CD4-positive, CD25-positive, alpha-beta regulatory T cell (primary cell): ENCODE measurements around the gene CEP43. TPM values are rescaled to one million over a fixed set of nuclear protein-coding genes. Genes with fewer than 3 reads are reported as not detected.

ENCODE experiments used
- ATAC-seq, 2 donors: fragments of 150-1000 bp; cut with Tn5 transposase; one replicate each; pipeline ENCODE4 v1.10.0; 2021; ENCODE audit warnings: low read depth in 2 of 2, moderate number of reproducible peaks in 2 of 2, moderate library complexity in 1 of 2
- DNase-seq, 3 donors: peaks; one replicate each; pipeline versions ENCODE4 v3.0.0 to v3.0.0-alpha.2; 2012 to 2022; ENCODE audit warnings: mixed read lengths in 1 of 3
- H3K27ac ChIP-seq: one replicate; pipeline ENCODE4 v1.7.0; 2013; ENCODE audit warnings: mild to moderate bottlenecking, low read length; ENCODE audit not compliant: insufficient read depth, poor library complexity, severe bottlenecking
- H3K27me3 ChIP-seq: one replicate; pipeline ENCODE4 v1.7.0; 2013; ENCODE audit warnings: low read length; ENCODE audit not compliant: control insufficient read depth, insufficient read depth
- H3K36me3 ChIP-seq: one replicate; pipeline ENCODE4 v1.7.0; 2013; ENCODE audit warnings: mild to moderate bottlenecking, low read length, moderate library complexity; ENCODE audit not compliant: control insufficient read depth, insufficient read depth
- H3K4me1 ChIP-seq: 2 replicates; pipeline ENCODE4 v1.7.0; 2013; ENCODE audit warnings: mild to moderate bottlenecking, low read length; ENCODE audit not compliant: insufficient read depth, control insufficient read depth, poor library complexity, severe bottlenecking
- H3K4me3 ChIP-seq: one replicate; pipeline ENCODE4 v1.7.0; 2013; ENCODE audit warnings: low read depth, mild to moderate bottlenecking, low read length, moderate library complexity
- H3K9me3 ChIP-seq, 2 experiments: 1 replicate in 1 of 2; 2 replicates in 1 of 2; pipeline ENCODE4 v1.7.0; 2013; ENCODE audit warnings: low read length in 2 of 2, mild to moderate bottlenecking in 1 of 2, moderate library complexity in 1 of 2; ENCODE audit not compliant: control insufficient read depth in 2 of 2
- H3K27ac Mint-ChIP-seq, 3 donors: one replicate each; pipeline ENCODE4 v1.8.0; 2020 to 2022; ENCODE audit warnings: mild to moderate bottlenecking in 3 of 3, mixed read lengths in 3 of 3, moderate library complexity in 2 of 3
- H3K27me3 Mint-ChIP-seq: one replicate; pipeline ENCODE4 v1.8.0; 2022; ENCODE audit warnings: mild to moderate bottlenecking, mixed read lengths
- H3K36me3 Mint-ChIP-seq: one replicate; pipeline ENCODE4 v1.8.0; 2020; ENCODE audit warnings: mixed read lengths
- H3K4me1 Mint-ChIP-seq, 4 donors: one replicate each; pipeline ENCODE4 v1.8.0; 2020 to 2022; ENCODE audit warnings: mixed read lengths in 4 of 4, mild to moderate bottlenecking in 1 of 4
- H3K4me3 Mint-ChIP-seq, 4 donors: one replicate each; pipeline ENCODE4 v1.8.0; 2020 to 2022; ENCODE audit warnings: mild to moderate bottlenecking in 4 of 4, mixed read lengths in 4 of 4, moderate library complexity in 3 of 4
- H3K9me3 Mint-ChIP-seq, 7 donors: one replicate each; pipeline ENCODE4 v1.8.0; 2020 to 2022; ENCODE audit warnings: mixed read lengths in 7 of 7, mild to moderate bottlenecking in 3 of 7, moderate library complexity in 2 of 7
- polyA plus RNA-seq, 4 donors: library from polyadenylated mRNA; unstranded; fragments of 300-500 nt; fragmentation: Illumina TruSeq; gene quantifications; one replicate each; pipeline ENCODE4 v1.2.3, GENCODE V29; 2021
- total RNA-seq: library from RNA; stranded (reverse); gene quantifications from one replicate; pipeline ENCODE4 v1.2.3, GENCODE V29; 2022

The CEP43 gene
- total and polyA plus RNA-seq, 5 donors from 2014 or later, result 5.6 to 32.5 (median 8.6) TPM

DNA sequence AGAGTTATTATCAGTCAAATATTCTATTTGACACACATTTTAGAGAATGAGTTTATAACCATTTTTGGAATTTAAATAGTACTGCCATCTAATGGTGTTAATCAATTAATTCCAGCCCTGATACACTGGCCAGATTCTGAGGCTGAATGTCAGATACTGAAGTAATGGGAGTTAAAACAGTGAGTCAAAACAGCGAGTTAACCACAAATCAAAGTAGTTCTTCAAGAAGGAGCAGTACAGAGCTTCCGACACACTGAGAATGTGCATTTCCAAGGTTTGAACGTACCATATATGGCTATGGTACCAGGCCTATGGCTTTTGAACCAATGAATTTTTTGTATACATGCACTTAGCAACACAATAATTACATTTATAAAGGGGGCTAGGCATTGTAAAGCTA, 11.3 kb upstream of the CEP43 start:
- peaks cover 0 to under 1% (median 0%) of the 10 kb centered on the region in 7 donors for H3K9me3 Mint-ChIP-seq
- ATAC-seq (no peak), DNase-seq (peak in 1 of 3 donors; percentile 7)
- no peaks in the 10 kb centered on the region for H3K27me3 Mint-ChIP-seq
- Histone ChIP-seq H3K9me3 (no peaks in the 10 kb centered on the region), H3K4me3 (no peak overlapping the region), H3K4me1 (no peaks in the 10 kb centered on the region), H3K27me3 (no peaks in the 10 kb centered on the region), H3K36me3 (peaks cover 2% of the 10 kb centered on the region), H3K27ac (no peak overlapping the region)
- H3K4me1 Mint-ChIP-seq, result peaks cover 14 to 37% (median 20%) of the 10 kb centered on the region in 4 donors
- no peak overlapping the region for H3K4me3 Mint-ChIP-seq
- peaks cover 23% of the 10 kb centered on the region for H3K36me3 Mint-ChIP-seq
- H3K27ac Mint-ChIP-seq, result peak overlapping the region in 1 of 3 donors; percentile 6

DNA sequence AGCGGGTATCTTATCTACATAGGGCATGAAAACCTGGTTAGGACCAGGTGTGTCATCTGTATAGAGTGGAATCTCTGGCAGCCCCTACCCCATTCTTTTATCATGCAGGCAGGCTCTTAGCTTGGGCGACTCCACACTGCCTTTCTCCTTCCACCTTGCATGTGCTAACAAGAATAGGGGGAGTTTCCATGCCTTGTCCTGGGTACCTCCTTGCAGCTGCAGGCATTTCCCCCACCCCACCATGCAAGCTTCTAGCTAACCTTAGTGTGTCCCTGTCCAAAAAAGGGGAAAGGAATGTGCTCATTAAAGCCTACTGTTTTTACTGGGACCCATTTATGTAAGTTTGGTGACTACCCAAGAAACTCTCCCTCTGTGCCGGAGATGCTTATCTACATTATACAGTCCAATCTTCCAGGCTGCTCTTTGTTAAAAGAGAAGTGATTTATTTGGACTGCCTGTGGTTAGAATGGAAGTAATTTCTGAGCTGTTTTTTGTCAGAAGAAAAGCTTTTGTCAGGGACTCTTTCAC, 10.5 kb upstream of the CEP43 start:
- H3K36me3 ChIP-seq, result peaks cover 2% of the 10 kb centered on the region
- no peaks in the 10 kb centered on the region for H3K27me3 Mint-ChIP-seq
- ATAC-seq (no peak), DNase-seq (no peak)
- H3K9me3 ChIP-seq, result no peaks in the 10 kb centered on the region
- peaks cover 14 to 41% (median 20%) of the 10 kb centered on the region in 4 donors for H3K4me1 Mint-ChIP-seq
- H3K27me3 ChIP-seq, result no peaks in the 10 kb centered on the region
- no peak overlapping the region for H3K4me3 ChIP-seq
- H3K27ac ChIP-seq, result no peak overlapping the region
- no peaks in the 10 kb centered on the region for H3K9me3 Mint-ChIP-seq
- no peak overlapping the region for H3K4me3 Mint-ChIP-seq
- peaks cover 25% of the 10 kb centered on the region for H3K36me3 Mint-ChIP-seq
- peak overlapping the region in 2 of 3 donors; percentile 52 to 77 for H3K27ac Mint-ChIP-seq
- H3K4me1 ChIP-seq, result no peaks in the 10 kb centered on the region

DNA sequence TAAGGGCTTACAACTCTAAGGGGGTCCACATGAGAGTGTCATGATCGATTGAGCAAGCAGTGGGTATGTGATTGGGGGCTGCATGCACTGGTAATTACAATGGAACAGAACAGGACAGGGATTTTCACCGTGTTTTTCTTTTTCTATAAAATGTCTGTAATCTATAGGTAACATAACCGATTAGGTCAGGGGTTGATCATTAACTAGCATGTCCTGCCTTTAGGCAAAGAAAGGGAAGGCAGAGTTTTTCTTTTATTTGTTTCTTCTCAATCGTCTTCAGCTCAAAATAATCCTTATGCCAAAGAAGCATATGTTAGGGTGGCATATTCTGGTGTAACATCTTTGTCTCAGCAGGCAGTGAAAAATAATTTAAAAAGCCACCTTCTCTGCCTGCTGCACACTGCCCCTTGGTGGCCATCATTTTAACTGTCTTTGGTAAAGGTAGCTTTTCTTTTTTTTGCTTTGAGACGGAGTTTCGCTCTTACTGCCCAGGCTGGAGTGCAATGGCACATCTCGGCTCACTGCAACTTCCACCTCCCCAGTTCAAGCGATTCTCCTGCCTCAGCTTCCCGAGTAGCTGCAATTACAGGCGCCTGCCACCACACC, 9.7 kb upstream of the CEP43 start:
- H3K27ac ChIP-seq, result no peak overlapping the region
- no peak overlapping the region for H3K4me3 Mint-ChIP-seq
- H3K27ac Mint-ChIP-seq, result peak overlapping the region in 2 of 3 donors; percentile 23 to 52
- DNase-seq, result peak; percentile 6 to 63 (median 35)
- no peak overlapping the region for H3K4me3 ChIP-seq
- H3K36me3 Mint-ChIP-seq, result peaks cover 26% of the 10 kb centered on the region
- H3K27me3 Mint-ChIP-seq, result no peaks in the 10 kb centered on the region
- no peaks in the 10 kb centered on the region for H3K9me3 Mint-ChIP-seq
- no peaks in the 10 kb centered on the region for H3K4me1 ChIP-seq
- H3K36me3 ChIP-seq, result peaks cover 2% of the 10 kb centered on the region
- H3K9me3 ChIP-seq, result no peaks in the 10 kb centered on the region
- ATAC-seq, result peak; percentile 76 to 78
- H3K27me3 ChIP-seq, result no peaks in the 10 kb centered on the region
- peaks cover 11 to 42% (median 20%) of the 10 kb centered on the region in 4 donors for H3K4me1 Mint-ChIP-seq

DNA sequence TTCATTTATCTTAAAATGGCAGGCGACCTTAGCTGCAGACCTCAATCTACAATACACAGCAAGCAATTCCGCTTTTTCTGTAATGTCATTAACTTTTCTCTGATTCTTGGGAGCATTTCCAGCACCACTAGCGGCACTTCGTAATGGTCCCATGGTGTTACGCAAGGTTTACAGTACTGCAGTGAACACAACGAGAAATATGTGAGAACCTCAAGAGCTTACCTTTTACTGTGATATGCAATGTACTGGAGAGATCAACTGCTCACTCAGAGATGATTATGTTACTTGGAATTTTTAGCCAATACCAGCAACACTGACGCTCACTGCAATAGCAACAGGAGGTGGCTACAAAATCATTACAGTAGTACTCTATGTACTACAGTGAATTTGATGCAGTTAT, 2.8 kb upstream of the CEP43 start:
- H3K27ac Mint-ChIP-seq, result no peak overlapping the region
- Histone ChIP-seq H3K27ac (no peak overlapping the region), H3K9me3 (no peaks in the 10 kb centered on the region), H3K4me3 (no peak overlapping the region), H3K27me3 (no peaks in the 10 kb centered on the region), H3K36me3 (peaks cover 11% of the 10 kb centered on the region), H3K4me1 (peaks cover 24% of the 10 kb centered on the region)
- ATAC-seq (no peak), DNase-seq (no peak)
- H3K27me3 Mint-ChIP-seq, result no peaks in the 10 kb centered on the region
- H3K4me1 Mint-ChIP-seq, result peaks cover 25 to 48% (median 42%) of the 10 kb centered on the region in 4 donors
- H3K36me3 Mint-ChIP-seq, result peaks cover 19% of the 10 kb centered on the region
- H3K4me3 Mint-ChIP-seq, result peak overlapping the region in 2 of 4 donors; percentile 14 to 52
- H3K9me3 Mint-ChIP-seq, result no peaks in the 10 kb centered on the region

DNA sequence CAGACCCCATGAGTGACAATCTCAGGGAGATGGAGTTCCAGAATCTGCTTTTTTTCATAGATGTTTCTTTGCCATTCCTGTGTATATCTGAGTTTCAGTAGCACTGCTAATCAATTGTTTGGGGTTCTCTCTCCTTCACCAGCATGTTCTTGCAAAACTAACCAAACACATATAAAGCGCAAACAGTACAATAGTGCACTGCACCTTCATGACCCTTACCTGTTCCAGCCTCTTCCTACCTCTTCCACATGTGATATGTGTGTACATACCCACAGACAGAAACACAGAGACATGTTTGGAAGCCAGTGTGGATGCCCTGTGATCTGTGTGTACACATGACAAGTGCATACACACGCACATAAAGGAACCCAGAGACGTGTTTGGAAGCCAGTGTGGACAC, 1.8 kb upstream of the CEP43 start:
- Histone ChIP-seq H3K27me3 (no peaks in the 10 kb centered on the region), H3K4me3 (peak overlapping the region; percentile 73), H3K9me3 (no peaks in the 10 kb centered on the region), H3K36me3 (peaks cover 10% of the 10 kb centered on the region), H3K27ac (no peak overlapping the region), H3K4me1 (peaks cover 33% of the 10 kb centered on the region)
- Mint-ChIP-seq H3K4me1 (peaks cover 32 to 52% (median 42%) of the 10 kb centered on the region in 4 donors), H3K27me3 (no peaks in the 10 kb centered on the region), H3K9me3 (no peaks in the 10 kb centered on the region), H3K36me3 (peaks cover 14% of the 10 kb centered on the region), H3K27ac (peak overlapping the region; percentile 18 to 89 (median 34)), H3K4me3 (peak overlapping the region; percentile 88 to 95 (median 90))
- ATAC-seq (no peak), DNase-seq (no peak)

DNA sequence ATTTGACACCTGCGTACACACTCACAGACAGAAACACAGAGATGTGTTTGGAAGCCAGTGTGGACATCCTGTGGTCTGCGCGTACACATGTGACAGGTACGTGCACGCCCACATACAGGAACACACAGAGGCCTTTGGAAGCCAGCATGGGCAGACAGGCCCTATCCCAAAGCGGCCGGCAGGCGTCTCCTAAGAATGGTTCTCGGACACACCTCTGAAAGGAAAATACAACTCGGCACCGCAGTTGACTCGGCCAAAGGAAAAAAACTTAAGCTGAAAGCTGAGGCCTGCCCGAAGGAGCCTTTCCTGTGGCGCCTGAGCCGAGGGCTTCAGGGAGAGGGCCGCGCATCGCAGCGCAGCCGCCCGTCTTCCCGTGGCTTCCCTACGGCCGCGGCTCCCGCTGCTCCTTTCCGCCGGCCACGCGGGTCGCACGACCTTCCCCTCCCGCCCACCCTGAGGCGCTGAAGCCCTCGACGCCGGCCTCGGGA, 1.4 kb upstream of the CEP43 start:
- peaks cover 8% of the 10 kb centered on the region for H3K36me3 ChIP-seq
- H3K4me3 ChIP-seq, result peak overlapping the region; percentile 73
- no peaks in the 10 kb centered on the region for H3K9me3 ChIP-seq
- peaks cover 36% of the 10 kb centered on the region for H3K4me1 ChIP-seq
- no peaks in the 10 kb centered on the region for H3K27me3 Mint-ChIP-seq
- no peak overlapping the region for H3K27ac ChIP-seq
- H3K27me3 ChIP-seq, result no peaks in the 10 kb centered on the region
- peak overlapping the region; percentile 18 to 89 (median 34) for H3K27ac Mint-ChIP-seq
- peak overlapping the region; percentile 88 to 95 (median 90) for H3K4me3 Mint-ChIP-seq
- DNase-seq (peak; percentile 32 to 71 (median 34)), ATAC-seq (no peak)
- H3K4me1 Mint-ChIP-seq, result peaks cover 32 to 53% (median 39%) of the 10 kb centered on the region in 4 donors
- peaks cover 11% of the 10 kb centered on the region for H3K36me3 Mint-ChIP-seq
- H3K9me3 Mint-ChIP-seq, result no peaks in the 10 kb centered on the region

DNA sequence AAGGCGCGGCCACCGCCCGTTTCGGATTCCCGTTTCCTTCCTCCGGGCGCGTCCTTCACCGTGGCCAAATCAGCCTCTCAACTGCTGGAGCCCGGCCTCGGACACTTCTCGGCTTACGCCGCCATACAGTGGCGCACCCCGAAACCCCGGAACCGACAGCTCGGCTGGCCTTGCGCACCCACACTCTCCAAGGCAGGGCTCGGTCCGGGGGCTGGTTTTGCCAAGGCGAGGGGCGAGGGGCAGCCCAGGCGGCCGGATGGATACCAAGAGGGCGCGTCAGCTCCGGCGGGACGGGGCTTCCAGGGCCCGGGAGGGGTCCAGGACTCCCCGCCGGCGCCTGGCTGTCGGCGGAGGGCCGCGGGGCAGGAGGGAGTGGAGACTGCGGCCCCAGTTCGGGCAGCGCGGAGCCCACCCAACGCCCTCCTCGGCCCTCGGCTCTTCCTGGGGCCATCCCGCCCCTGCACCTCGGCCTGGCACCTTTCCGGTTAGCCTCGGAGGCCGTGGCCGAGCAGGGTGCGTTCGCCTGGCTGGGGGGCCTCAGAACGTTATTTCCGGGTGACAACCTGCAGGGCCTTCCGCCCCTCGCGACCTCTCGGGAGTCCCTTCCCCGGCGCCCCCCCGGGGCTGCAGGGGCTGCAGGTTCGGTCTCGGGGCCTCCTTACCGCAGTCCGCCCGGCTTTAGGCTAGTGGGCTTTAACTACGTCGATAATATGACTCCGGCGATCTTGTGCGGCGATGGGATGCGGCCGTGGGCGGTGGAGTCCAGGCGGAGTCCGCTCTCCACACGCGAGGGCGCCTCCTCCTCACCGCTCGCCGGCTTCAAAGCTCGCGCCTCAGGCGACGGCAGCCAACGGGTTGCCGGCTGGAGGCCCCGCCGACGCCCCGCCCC, 697 bp upstream of the CEP43 start:
- Mint-ChIP-seq H3K9me3 (no peaks in the 10 kb centered on the region), H3K4me1 (peaks cover 32 to 48% (median 38%) of the 10 kb centered on the region in 4 donors), H3K27ac (peak overlapping the region in 2 of 3 donors; percentile 38 to 89), H3K4me3 (peak overlapping the region; percentile 91 to 95 (median 94)), H3K27me3 (no peaks in the 10 kb centered on the region), H3K36me3 (peaks cover 9% of the 10 kb centered on the region)
- DNase-seq (peak; percentile 3 to 20 (median 7)), ATAC-seq (peak in 1 of 2 donors; percentile 2)
- Histone ChIP-seq H3K36me3 (peaks cover 10% of the 10 kb centered on the region), H3K27ac (peak overlapping the region; percentile 79), H3K4me1 (peaks cover 36% of the 10 kb centered on the region), H3K4me3 (peak overlapping the region; percentile 34), H3K9me3 (no peaks in the 10 kb centered on the region), H3K27me3 (no peaks in the 10 kb centered on the region)
